Fibroblast of lung (primary cell): ENCODE data around the gene MSI2.

Experiments used
- EZH2 ChIP-seq: IDR thresholded peaks from 2 replicates; pipeline ENCODE4 v1.5.1; 2012; ENCODE audit warnings: low read length, control low read depth, mild to moderate bottlenecking; ENCODE audit errors: missing control alignments
- TF ChIP-seq, protein P1 (sequence below), 2 donors: IDR thresholded peaks in 1 of 2; conservative IDR thresholded peaks in 1 of 2; 1 replicate in 1 of 2; 2 replicates in 1 of 2; pipeline ENCODE4 v1.5.1; 2011 to 2012; ENCODE audit warnings: low read length in 2 of 2, control low read depth in 1 of 2, inconsistent platforms in 1 of 2, low read depth in 1 of 2, mild to moderate bottlenecking in 1 of 2

DNA sequence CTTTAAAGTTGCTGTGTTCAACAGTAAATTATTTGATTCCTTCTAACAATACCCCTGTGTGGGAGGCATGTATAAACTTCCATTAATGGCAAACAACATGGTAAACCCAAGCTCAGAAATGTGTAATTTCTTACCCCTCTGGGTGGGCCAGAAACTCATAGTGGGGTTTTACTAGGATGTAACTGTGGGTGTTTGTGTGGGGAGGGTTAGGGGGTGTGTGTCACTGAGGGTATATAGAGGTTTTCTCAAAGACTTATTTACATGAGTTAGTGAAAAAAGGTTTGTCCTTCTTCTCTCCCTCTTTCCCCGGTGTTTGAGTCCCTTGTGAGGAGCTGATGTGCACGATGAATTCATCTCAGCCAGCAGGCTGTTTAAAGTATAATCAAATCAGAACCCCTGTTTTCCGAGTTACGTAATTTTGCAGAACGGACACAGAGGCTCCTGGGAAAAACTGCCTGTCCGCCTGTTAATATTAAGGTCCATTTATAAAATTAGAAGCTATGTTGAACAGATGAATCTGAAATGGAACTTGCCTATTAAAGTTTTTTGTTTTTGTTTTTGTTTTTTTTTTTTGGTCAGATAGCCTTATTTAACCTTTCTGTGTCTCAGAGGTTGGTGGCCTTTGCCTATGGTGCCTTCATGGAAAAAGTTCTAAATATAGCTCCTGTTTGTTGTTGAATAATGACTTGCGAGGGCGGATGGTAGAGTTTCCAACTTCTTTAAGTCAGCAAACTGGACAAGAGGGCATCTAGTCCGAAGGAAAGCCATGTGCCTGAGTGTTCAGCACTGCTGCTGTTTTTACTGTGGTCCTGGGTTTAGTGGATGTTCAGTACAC is 73.3 kb downstream of the MSI2 start:
- TF ChIP-seq EZH2, result no peak
- TF ChIP-seq, protein P1, sequence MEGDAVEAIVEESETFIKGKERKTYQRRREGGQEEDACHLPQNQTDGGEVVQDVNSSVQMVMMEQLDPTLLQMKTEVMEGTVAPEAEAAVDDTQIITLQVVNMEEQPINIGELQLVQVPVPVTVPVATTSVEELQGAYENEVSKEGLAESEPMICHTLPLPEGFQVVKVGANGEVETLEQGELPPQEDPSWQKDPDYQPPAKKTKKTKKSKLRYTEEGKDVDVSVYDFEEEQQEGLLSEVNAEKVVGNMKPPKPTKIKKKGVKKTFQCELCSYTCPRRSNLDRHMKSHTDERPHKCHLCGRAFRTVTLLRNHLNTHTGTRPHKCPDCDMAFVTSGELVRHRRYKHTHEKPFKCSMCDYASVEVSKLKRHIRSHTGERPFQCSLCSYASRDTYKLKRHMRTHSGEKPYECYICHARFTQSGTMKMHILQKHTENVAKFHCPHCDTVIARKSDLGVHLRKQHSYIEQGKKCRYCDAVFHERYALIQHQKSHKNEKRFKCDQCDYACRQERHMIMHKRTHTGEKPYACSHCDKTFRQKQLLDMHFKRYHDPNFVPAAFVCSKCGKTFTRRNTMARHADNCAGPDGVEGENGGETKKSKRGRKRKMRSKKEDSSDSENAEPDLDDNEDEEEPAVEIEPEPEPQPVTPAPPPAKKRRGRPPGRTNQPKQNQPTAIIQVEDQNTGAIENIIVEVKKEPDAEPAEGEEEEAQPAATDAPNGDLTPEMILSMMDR (conservative IDR thresholded peaks at IDR 0.05 in 1 of 2, IDR thresholded peaks at IDR 0.05 in 1 of 2; ENCODE audit: low read depth in 1 of 2, low read length in 2 of 2), result no peak
